ENCODE results near the gene CRABP1. TPM values are rescaled to one million over a fixed set of nuclear protein-coding genes. Genes with fewer than 3 reads are reported as not detected.

Gene CRABP1
- total RNA-seq, 1 donor, result not detected

- Histone ChIP-seq H3K4me3 (ENCODE audit: insufficient read depth, low read length) (no peak overlapping the region), H4K20me1 (ENCODE audit: insufficient read depth, low read length) (no peaks in the 10 kb centered on the region), H3K9me3 (ENCODE audit: low read depth, low read length) (no peaks in the 10 kb centered on the region), H3K4me2 (ENCODE audit: insufficient read depth, low read length) (no peak overlapping the region), H3K4me1 (ENCODE audit: insufficient read depth, low read length) (no peaks in the 10 kb centered on the region), H3K27ac (ENCODE audit: low read depth, low read length) (no peak overlapping the region), H3K36me3 (ENCODE audit: insufficient read depth, low read length) (no peaks in the 10 kb centered on the region), H2AFZ (ENCODE audit: low read length) (no peak overlapping the region), H3K79me2 (ENCODE audit: insufficient read depth, low read length) (no peaks in the 10 kb centered on the region), H3K27me3 (ENCODE audit: insufficient read depth, low read length) (peaks cover 58% of the 10 kb centered on the region)
- no peak for DNase-seq (ENCODE audit: insufficient read length, low spot score, missing footprints)
- TF ChIP-seq CTCF (IDR thresholded peaks at IDR 0.05; ENCODE audit: extremely low read depth, low read depth, low read length), result no peak
Measured at GRCh38 chr15:78389322-78389721, 49.2 kb downstream of the CRABP1 start.

GRCh38 chr15:78389738-78390137, 49.6 kb downstream of the CRABP1 start:
- H3K4me2 ChIP-seq (ENCODE audit: insufficient read depth, low read length), result no peak overlapping the region
- H4K20me1 ChIP-seq (ENCODE audit: insufficient read depth, low read length), result no peaks in the 10 kb centered on the region
- H3K4me3 ChIP-seq (ENCODE audit: insufficient read depth, low read length), result no peak overlapping the region
- no peak overlapping the region for H2AFZ ChIP-seq (ENCODE audit: low read length)
- H3K4me1 ChIP-seq (ENCODE audit: insufficient read depth, low read length), result no peaks in the 10 kb centered on the region
- peaks cover 57% of the 10 kb centered on the region for H3K27me3 ChIP-seq (ENCODE audit: insufficient read depth, low read length)
- no peak for TF ChIP-seq CTCF (IDR thresholded peaks at IDR 0.05; ENCODE audit: extremely low read depth, low read depth, low read length)
- H3K27ac ChIP-seq (ENCODE audit: low read depth, low read length), result no peak overlapping the region
- H3K79me2 ChIP-seq (ENCODE audit: insufficient read depth, low read length), result no peaks in the 10 kb centered on the region
- no peaks in the 10 kb centered on the region for H3K9me3 ChIP-seq (ENCODE audit: low read depth, low read length)
- no peaks in the 10 kb centered on the region for H3K36me3 ChIP-seq (ENCODE audit: insufficient read depth, low read length)
- no peak for DNase-seq (ENCODE audit: insufficient read length, low spot score, missing footprints)

- H3K79me2 ChIP-seq (ENCODE audit: insufficient read depth, low read length), result no peaks in the 10 kb centered on the region
Measured at GRCh38 chr15:78390242-78390641, 50.1 kb downstream of the CRABP1 start.

GRCh38 chr15:78390826-78391225, 50.7 kb downstream of the CRABP1 start:
- Histone ChIP-seq H2AFZ (ENCODE audit: low read length) (no peak overlapping the region), H3K27me3 (ENCODE audit: insufficient read depth, low read length) (peaks cover 59% of the 10 kb centered on the region), H3K79me2 (ENCODE audit: insufficient read depth, low read length) (no peaks in the 10 kb centered on the region), H3K27ac (ENCODE audit: low read depth, low read length) (no peak overlapping the region), H3K4me3 (ENCODE audit: insufficient read depth, low read length) (no peak overlapping the region), H4K20me1 (ENCODE audit: insufficient read depth, low read length) (no peaks in the 10 kb centered on the region), H3K4me2 (ENCODE audit: insufficient read depth, low read length) (no peak overlapping the region), H3K4me1 (ENCODE audit: insufficient read depth, low read length) (no peaks in the 10 kb centered on the region), H3K36me3 (ENCODE audit: insufficient read depth, low read length) (no peaks in the 10 kb centered on the region), H3K9me3 (ENCODE audit: low read depth, low read length) (no peaks in the 10 kb centered on the region)
- DNase-seq (ENCODE audit: insufficient read length, low spot score, missing footprints), result no peak
- TF ChIP-seq CTCF (IDR thresholded peaks at IDR 0.05; ENCODE audit: extremely low read depth, low read depth, low read length), result no peak

More at GRCh38 chr15:78390242-78390641, 50.1 kb downstream of the CRABP1 start:
- Histone ChIP-seq H3K36me3 (ENCODE audit: insufficient read depth, low read length) (no peaks in the 10 kb centered on the region), H3K9me3 (ENCODE audit: low read depth, low read length) (no peaks in the 10 kb centered on the region), H3K27me3 (ENCODE audit: insufficient read depth, low read length) (peaks cover 59% of the 10 kb centered on the region), H3K4me1 (ENCODE audit: insufficient read depth, low read length) (no peaks in the 10 kb centered on the region), H3K27ac (ENCODE audit: low read depth, low read length) (no peak overlapping the region), H3K4me3 (ENCODE audit: insufficient read depth, low read length) (no peak overlapping the region), H4K20me1 (ENCODE audit: insufficient read depth, low read length) (no peaks in the 10 kb centered on the region), H3K4me2 (ENCODE audit: insufficient read depth, low read length) (no peak overlapping the region), H2AFZ (ENCODE audit: low read length) (no peak overlapping the region)
- TF ChIP-seq CTCF (IDR thresholded peaks at IDR 0.05; ENCODE audit: extremely low read depth, low read depth, low read length), result no peak
- no peak for DNase-seq (ENCODE audit: insufficient read length, low spot score, missing footprints)
